H1 (cell line): ENCODE results near the gene ZNF683.
A peak's percentile ranks its signal among the peaks of the same experiment; 100 is the strongest.

Experiments
- CTCF ChIP-seq, 3 experiments: IDR thresholded peaks; 1 replicate in 2 of 3; 2 replicates in 1 of 3; pipeline versions ENCODE4 v1.5.1 to v1.6.1; 2011; ENCODE audit warnings: low read length in 3 of 3, mild to moderate bottlenecking in 3 of 3, inconsistent platforms in 2 of 3, low read depth in 1 of 3, moderate library complexity in 1 of 3; ENCODE audit not compliant: insufficient read depth in 1 of 3; ENCODE audit errors: control extremely low read depth in 1 of 3
- GABPA ChIP-seq: IDR thresholded peaks from 2 replicates; pipeline ENCODE4 v1.6.1; 2011; ENCODE audit warnings: mild to moderate bottlenecking, low read length, moderate library complexity, borderline replicate concordance; ENCODE audit not compliant: insufficient read depth
- MAX ChIP-seq: IDR thresholded peaks from 2 replicates; pipeline ENCODE4 v1.6.1; 2012; ENCODE audit warnings: inconsistent platforms
- POLR2A ChIP-seq, 2 experiments: IDR thresholded peaks; 1 replicate in 1 of 2; 2 replicates in 1 of 2; pipeline ENCODE4 v1.6.1; 2011; ENCODE audit warnings: low read depth in 2 of 2, low read length in 2 of 2, mild to moderate bottlenecking in 2 of 2; ENCODE audit errors: control extremely low read depth in 1 of 2
- POLR2AphosphoS5 ChIP-seq: IDR thresholded peaks from 2 replicates; pipeline ENCODE4 v1.6.1; 2011; ENCODE audit warnings: low read depth, low read length
- RAD21 ChIP-seq, 2 experiments: IDR thresholded peaks in 1 of 2; conservative IDR thresholded peaks in 1 of 2; 2 replicates each; pipeline ENCODE4 v1.6.1; 2011; ENCODE audit warnings: low read depth in 2 of 2, low read length in 2 of 2, improper control_type of control experiment in 1 of 2, inconsistent platforms in 1 of 2, mild to moderate bottlenecking in 1 of 2, moderate library complexity in 1 of 2
- SP2 ChIP-seq: IDR thresholded peaks from 2 replicates; pipeline ENCODE4 v1.6.1; 2012; ENCODE audit warnings: mild to moderate bottlenecking, low read length, inconsistent platforms
- TBP ChIP-seq: IDR thresholded peaks from 2 replicates; pipeline ENCODE4 v1.6.1; 2011; ENCODE audit warnings: low read depth, low read length, improper control_type of control experiment

GRCh38 chr1:26361605-26362122, 10.9 kb downstream of the ZNF683 start:
- peak in 1 of 3 experiments; percentile 13; a peak in 1 of 4 replicates for TF ChIP-seq CTCF (IDR thresholded peaks at IDR 0.05; ENCODE audit: control extremely low read depth in 1 of 3, insufficient read depth in 1 of 3, low read depth in 1 of 3, low read length in 3 of 3)
- TF ChIP-seq RAD21 (IDR thresholded peaks at IDR 0.05 in 1 of 2, conservative IDR thresholded peaks at IDR 0.05 in 1 of 2; ENCODE audit: low read depth in 2 of 2, low read length in 2 of 2) = no peak
- no peak for TF ChIP-seq SP2
- TF ChIP-seq POLR2A (IDR thresholded peaks at IDR 0.05; ENCODE audit: control extremely low read depth in 1 of 2, low read depth in 2 of 2, low read length in 2 of 2) = no peak
- no peak for TF ChIP-seq MAX
- TF ChIP-seq GABPA = no peak
- TF ChIP-seq TBP = no peak
- no peak for TF ChIP-seq POLR2AphosphoS5
